ENCODE results near the gene VAC14.

The VAC14 gene

DNA sequence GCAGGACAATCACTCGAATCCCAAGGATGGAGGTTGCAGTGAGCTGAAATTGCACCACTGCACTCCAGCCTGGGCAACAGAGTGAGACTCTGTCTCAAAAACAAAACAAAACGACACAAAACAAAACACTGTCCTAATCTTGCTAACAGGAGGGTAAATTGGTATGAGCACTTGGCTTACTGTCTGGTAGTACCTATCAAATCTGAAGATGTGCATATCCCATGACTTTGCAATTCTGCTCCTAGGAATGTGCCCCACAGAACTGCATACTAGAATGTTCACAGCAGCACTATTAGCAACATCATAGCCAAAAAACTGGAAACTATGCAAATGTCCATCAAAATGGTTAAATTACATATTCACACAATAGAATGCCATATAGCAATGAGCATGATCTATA, 130.8 kb downstream of the VAC14 start:
- Histone ChIP-seq H3K27ac (ENCODE audit: low read depth, low read length, poor library complexity, severe bottlenecking) (no peak overlapping the region), H3K27me3 (ENCODE audit: insufficient read depth, low read length) (peaks cover 5% of the 10 kb centered on the region; the same call in 1 of the 2 replicates), H3K79me2 (ENCODE audit: insufficient read depth, low read length) (no peaks in the 10 kb centered on the region), H2AFZ (ENCODE audit: low read length) (no peak overlapping the region), H3K9me2 (ENCODE audit: low read depth, low read length) (no peaks in the 10 kb centered on the region), H3K4me3 (ENCODE audit: low read depth, low read length, poor library complexity, severe bottlenecking) (no peak overlapping the region), H3F3A (ENCODE audit: insufficient read depth, low read length) (no peaks in the 10 kb centered on the region), H3K4me1 (ENCODE audit: insufficient read depth, low read length, severe bottlenecking) (no peaks in the 10 kb centered on the region), H3K9ac (ENCODE audit: low read length) (no peak overlapping the region), H3K9me3 (ENCODE audit: low read length) (no peaks in the 10 kb centered on the region), H4K20me1 (ENCODE audit: insufficient read depth, low read length) (no peaks in the 10 kb centered on the region), H3K4me2 (ENCODE audit: low read length) (no peak overlapping the region), H3K36me3 (ENCODE audit: insufficient read depth, low read length) (no peaks in the 10 kb centered on the region)
- TF ChIP-seq EZH2 (IDR thresholded peaks at IDR 0.05; ENCODE audit: borderline replicate concordance, low read length) = no peak

DNA sequence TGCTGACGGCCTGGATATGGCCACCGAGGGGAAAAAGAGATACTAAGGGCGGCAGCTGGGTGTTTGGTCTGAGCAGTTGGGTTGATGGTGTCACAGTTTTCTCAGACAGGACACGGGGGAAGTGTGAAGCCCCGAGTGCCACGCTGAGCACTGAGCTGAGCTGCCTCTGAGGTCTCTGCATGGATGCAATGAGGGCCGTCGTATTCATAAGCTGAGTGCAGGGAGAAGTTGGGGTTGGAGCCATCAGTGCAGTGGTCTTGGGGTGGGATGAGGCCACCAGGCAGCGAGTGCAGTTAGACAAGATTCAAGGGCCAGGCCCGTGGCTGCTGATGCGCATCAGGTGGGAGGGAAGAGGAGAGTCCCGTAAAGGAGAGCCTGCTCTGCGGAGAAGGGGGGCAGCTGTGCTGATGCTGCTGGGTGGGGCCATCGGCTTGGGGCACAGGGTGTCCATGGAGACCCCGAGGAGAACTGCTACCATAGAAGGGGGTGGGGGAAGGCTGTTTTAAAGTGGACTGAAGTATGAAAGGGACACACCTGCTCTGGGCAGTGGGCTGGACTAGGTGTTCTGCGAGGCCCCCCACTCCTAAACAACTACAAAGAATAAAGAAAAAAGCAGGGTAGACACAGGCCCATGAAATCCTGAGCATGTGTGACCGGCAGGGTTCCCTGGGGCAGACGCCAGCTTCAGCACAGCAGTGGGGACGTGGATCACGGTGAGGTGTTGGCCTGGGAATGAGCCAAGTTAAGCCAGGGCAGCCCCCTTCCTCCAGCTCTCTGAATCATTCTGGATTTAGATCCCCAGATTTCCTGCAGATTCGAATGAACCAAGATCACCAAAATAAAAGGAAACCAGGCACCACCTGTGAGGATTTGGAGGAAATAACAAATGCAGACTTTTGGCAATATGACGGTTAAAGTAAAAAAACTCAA, 134.9 kb downstream of the VAC14 start:
- H4K20me1 ChIP-seq (ENCODE audit: insufficient read depth, low read length) = no peaks in the 10 kb centered on the region
- H3K79me2 ChIP-seq (ENCODE audit: insufficient read depth, low read length) = no peaks in the 10 kb centered on the region
- no peaks in the 10 kb centered on the region for H3F3A ChIP-seq (ENCODE audit: insufficient read depth, low read length)
- H3K9me2 ChIP-seq (ENCODE audit: low read depth, low read length) = no peaks in the 10 kb centered on the region
- H3K4me2 ChIP-seq (ENCODE audit: low read length) = no peak overlapping the region
- peaks cover 5% of the 10 kb centered on the region; the same call in 1 of the 2 replicates for H3K27me3 ChIP-seq (ENCODE audit: insufficient read depth, low read length)
- no peak overlapping the region for H3K9ac ChIP-seq (ENCODE audit: low read length)
- no peaks in the 10 kb centered on the region for H3K9me3 ChIP-seq (ENCODE audit: low read length)
- no peaks in the 10 kb centered on the region for H3K36me3 ChIP-seq (ENCODE audit: insufficient read depth, low read length)
- no peaks in the 10 kb centered on the region for H3K4me1 ChIP-seq (ENCODE audit: insufficient read depth, low read length, severe bottlenecking)
- no peak overlapping the region for H3K4me3 ChIP-seq (ENCODE audit: low read depth, low read length, poor library complexity, severe bottlenecking)
- TF ChIP-seq, protein P1, sequence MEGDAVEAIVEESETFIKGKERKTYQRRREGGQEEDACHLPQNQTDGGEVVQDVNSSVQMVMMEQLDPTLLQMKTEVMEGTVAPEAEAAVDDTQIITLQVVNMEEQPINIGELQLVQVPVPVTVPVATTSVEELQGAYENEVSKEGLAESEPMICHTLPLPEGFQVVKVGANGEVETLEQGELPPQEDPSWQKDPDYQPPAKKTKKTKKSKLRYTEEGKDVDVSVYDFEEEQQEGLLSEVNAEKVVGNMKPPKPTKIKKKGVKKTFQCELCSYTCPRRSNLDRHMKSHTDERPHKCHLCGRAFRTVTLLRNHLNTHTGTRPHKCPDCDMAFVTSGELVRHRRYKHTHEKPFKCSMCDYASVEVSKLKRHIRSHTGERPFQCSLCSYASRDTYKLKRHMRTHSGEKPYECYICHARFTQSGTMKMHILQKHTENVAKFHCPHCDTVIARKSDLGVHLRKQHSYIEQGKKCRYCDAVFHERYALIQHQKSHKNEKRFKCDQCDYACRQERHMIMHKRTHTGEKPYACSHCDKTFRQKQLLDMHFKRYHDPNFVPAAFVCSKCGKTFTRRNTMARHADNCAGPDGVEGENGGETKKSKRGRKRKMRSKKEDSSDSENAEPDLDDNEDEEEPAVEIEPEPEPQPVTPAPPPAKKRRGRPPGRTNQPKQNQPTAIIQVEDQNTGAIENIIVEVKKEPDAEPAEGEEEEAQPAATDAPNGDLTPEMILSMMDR (IDR thresholded peaks at IDR 0.05; ENCODE audit: low read length) = no peak
- TF ChIP-seq EZH2 (IDR thresholded peaks at IDR 0.05; ENCODE audit: borderline replicate concordance, low read length) = no peak
- H2AFZ ChIP-seq (ENCODE audit: low read length) = no peak overlapping the region
- H3K27ac ChIP-seq (ENCODE audit: low read depth, low read length, poor library complexity, severe bottlenecking) = no peak overlapping the region

DNA sequence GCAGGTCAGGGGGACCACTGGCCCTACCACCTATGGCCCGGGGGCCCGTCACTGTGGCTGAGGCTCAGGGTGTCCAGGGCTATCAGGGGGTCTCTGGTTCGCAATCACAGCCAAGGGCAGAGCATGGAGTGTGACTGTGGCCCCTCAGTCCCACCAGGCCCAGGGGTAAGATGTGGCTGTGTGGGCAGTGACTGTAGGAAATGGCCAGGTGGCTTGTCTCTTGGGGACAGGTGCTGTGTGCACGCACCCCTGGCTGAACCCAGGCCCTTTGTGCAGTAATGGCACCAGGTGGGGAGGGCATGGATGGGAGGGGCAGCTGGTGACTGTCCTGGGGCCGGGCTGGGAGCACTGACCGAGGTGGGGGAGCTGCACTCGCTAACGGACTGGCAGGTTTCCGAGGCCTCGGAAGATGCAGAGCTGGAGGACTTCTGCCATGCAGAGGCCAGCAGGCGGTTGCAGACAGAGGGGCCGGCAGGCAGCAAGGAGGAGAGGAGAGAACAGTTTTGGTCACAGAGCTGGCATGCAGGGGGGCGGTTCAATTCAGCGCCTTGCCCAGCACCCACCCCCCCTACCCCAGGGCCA, 135.8 kb downstream of the VAC14 start:
- H2AFZ ChIP-seq (ENCODE audit: low read length) = no peak overlapping the region
- H3K79me2 ChIP-seq (ENCODE audit: insufficient read depth, low read length) = no peaks in the 10 kb centered on the region
- H4K20me1 ChIP-seq (ENCODE audit: insufficient read depth, low read length) = no peaks in the 10 kb centered on the region
- TF ChIP-seq, protein P1 (IDR thresholded peaks at IDR 0.05; ENCODE audit: low read length) = no peak
- no peak for TF ChIP-seq EZH2 (IDR thresholded peaks at IDR 0.05; ENCODE audit: borderline replicate concordance, low read length)
- H3K27me3 ChIP-seq (ENCODE audit: insufficient read depth, low read length) = peaks cover 5% of the 10 kb centered on the region; the same call in 1 of the 2 replicates
- H3K36me3 ChIP-seq (ENCODE audit: insufficient read depth, low read length) = no peaks in the 10 kb centered on the region
- H3F3A ChIP-seq (ENCODE audit: insufficient read depth, low read length) = no peaks in the 10 kb centered on the region
- no peaks in the 10 kb centered on the region for H3K9me3 ChIP-seq (ENCODE audit: low read length)
- no peak overlapping the region for H3K27ac ChIP-seq (ENCODE audit: low read depth, low read length, poor library complexity, severe bottlenecking)
- H3K9ac ChIP-seq (ENCODE audit: low read length) = no peak overlapping the region
- no peak overlapping the region for H3K4me2 ChIP-seq (ENCODE audit: low read length)
- no peak overlapping the region for H3K4me3 ChIP-seq (ENCODE audit: low read depth, low read length, poor library complexity, severe bottlenecking)
- H3K9me2 ChIP-seq (ENCODE audit: low read depth, low read length) = no peaks in the 10 kb centered on the region
- no peaks in the 10 kb centered on the region for H3K4me1 ChIP-seq (ENCODE audit: insufficient read depth, low read length, severe bottlenecking)

Data from OCI-LY1 (cell line).